CD4-positive, alpha-beta T cell treated with Interleukin-15 for 4 hours (primary cell): ENCODE data around the gene DRD4.

ENCODE experiments used
- DNase-seq: peaks from one replicate; pipeline ENCODE4 v3.0.0-alpha.2; 2020; ENCODE audit warnings: low spot score

DRD4 gene

GRCh38 chr11:623349-623869 lies 13.7 kb upstream of the DRD4 start:
- no peak for DNase-seq

GRCh38 chr11:623999-624704 lies 12.9 kb upstream of the DRD4 start:
- no peak for DNase-seq

- no peak for DNase-seq
Observed at GRCh38 chr11:624705-625635, 12.1 kb upstream of the DRD4 start, which contains the start of gene CDHR5. TSS of gene CDHR5 (minus strand) at chr11:624955. CDS start at chr11:624902, 53 bp downstream.

GRCh38 chr11:625636-626268 lies 11.3 kb upstream of the DRD4 start:
- DNase-seq: no peak

GRCh38 chr11:626475-627307 lies 10.4 kb upstream of the DRD4 start, which contains the start of gene SCT:
TSS of gene SCT (minus strand) at chr11:627181. CDS start at chr11:627143, 38 bp downstream.
- no peak for DNase-seq

GRCh38 chr11:627308-627576 lies 9.8 kb upstream of the DRD4 start:
- no peak for DNase-seq

GRCh38 chr11:628056-628455 lies 9.0 kb upstream of the DRD4 start:
- DNase-seq: no peak

GRCh38 chr11:629237-629583 lies 7.9 kb upstream of the DRD4 start:
- DNase-seq: peak; percentile 9

- DNase-seq: no peak
Observed at GRCh38 chr11:630871-631270, 6.2 kb upstream of the DRD4 start.

GRCh38 chr11:635945-636510 lies 1.0 kb upstream of the DRD4 start:
- DNase-seq: no peak

GRCh38 chr11:637333-637592 lies 194 bp downstream of the DRD4 start:
- no peak for DNase-seq

GRCh38 chr11:637593-638521 lies 788 bp downstream of the DRD4 start:
- DNase-seq: no peak

GRCh38 chr11:638631-639331 lies 1.7 kb downstream of the DRD4 start:
- no peak for DNase-seq

- DNase-seq: no peak
Observed at GRCh38 chr11:639332-639955, 2.4 kb downstream of the DRD4 start.

- no peak for DNase-seq
Observed at GRCh38 chr11:640021-640706, 3.1 kb downstream of the DRD4 start.

GRCh38 chr11:641806-642370 lies 4.8 kb downstream of the DRD4 start:
- DNase-seq: no peak

- no peak for DNase-seq
Observed at GRCh38 chr11:643366-643765, 6.3 kb downstream of the DRD4 start.
